GM18508 (cell line): ENCODE results near the gene FUZ.

Experiments
- ATAC-seq: cut with Tn5 transposase; IDR thresholded peaks from one replicate; pipeline ENCODE4 v1.9.1; 2021; ENCODE audit warnings: moderate number of reproducible peaks; ENCODE audit not compliant: insufficient read depth, unreplicated experiment

The FUZ gene

GRCh38 chr19:49788857-49789256 is 24.2 kb downstream of the FUZ start:
- ATAC-seq, result no peak

- ATAC-seq, result no peak
These were observed 25.3 kb downstream of the FUZ start for GRCh38 chr19:49787746-49788145.

DNA sequence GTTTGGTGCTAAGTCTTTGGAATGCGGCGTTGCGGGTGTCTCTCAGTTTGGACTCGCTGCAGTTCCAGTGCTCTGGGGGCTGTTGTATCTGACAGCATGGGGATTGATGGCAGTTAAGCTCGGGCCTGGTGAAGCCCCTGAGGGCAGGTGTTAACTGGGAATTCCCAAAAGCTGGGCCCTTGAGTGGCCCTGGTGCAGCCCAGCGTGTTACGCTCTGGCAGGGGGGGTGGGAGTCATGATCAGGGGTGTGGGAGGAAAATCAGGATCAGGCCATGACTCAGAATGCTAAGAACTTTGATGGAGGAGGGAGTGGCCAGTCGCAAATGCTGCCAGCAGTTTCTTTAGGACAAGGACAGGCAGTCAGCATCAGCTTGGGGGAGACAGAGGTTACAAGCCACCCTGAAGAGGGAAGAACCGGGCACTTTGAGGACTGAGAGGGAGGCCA is 26.7 kb downstream of the FUZ start:
- no peak for ATAC-seq

GRCh38 chr19:49782515-49782914 is 30.6 kb downstream of the FUZ start:
- no peak for ATAC-seq

DNA sequence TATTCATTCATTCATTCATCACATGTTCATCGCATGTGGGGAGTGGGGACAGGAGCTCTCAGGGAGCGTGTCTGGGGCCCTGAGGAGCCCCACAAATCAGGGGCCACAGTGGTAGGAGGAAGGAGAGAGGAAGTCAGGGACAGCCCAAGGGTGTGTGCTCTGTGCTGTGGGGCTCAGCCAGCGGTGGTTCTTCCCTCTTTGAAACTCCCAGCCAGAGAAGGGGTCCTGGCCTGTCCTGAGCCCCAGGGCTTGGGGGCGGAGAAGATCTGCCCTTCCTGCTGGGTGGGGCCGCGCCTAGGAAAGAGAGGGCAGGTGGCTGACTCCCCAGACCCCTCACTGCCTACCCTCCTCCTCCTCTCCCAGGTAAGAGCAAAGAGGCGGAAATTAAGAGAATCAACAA is 31.7 kb downstream of the FUZ start:
- no peak for ATAC-seq

- ATAC-seq, result no peak
These were observed 32.2 kb downstream of the FUZ start for GRCh38 chr19:49780861-49781260.

DNA sequence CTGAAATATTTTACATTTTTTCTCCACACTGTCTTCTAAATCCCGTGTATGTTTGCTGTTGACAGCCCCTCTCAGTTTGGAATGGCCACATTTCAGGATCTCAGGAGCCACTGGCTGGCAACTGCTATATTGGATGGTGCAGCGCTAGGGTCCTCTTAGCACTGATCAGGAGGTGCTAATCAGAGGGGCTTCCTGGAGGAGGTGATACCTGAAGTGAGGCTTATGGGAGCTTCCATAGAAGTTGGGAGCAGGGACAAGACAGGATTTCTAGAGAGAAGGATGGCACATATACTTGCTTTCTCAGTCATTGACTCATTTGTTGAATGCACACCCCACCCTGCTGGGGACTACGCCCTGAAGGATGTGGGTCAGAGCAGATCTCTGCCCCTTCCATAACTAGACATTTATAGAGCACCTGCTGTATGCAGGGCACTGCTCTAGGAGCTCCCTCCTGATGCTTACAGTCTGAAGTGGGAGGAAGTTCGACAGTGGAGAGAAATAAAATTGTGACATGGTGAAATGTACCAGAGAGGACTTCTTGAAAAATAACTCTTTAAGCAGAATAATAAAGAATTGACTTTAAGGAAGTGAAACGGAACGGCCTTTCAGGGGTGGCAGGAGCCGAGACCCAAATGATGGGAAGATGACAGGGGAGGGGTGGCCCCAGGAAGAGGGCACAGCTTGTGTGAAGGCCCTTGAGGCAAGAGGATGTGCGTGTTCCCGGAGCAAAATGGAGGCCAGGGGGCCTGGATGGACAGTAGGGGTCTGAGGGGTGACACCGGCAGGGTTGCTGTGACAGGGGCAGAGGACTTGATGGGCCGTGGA is 33.1 kb downstream of the FUZ start:
- ATAC-seq, result no peak

DNA sequence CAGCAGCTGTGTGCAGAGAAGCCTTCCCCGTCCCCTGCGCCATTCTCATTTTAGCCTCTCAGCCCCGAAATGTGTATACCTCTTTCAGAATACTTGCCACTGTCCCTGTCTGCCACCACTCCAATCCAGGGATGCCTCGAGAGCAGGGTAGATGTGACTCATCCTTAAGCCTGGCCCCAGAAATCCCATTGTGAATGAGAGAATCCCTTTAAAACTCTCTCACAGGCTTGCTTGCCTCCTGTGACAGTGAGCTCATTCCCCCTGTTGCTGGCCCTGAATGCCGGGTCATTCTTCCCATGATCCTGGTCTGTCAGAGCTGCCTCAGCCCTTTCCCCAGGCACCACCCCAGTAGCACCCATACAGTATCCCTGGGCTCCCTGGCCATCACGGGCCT is 36.7 kb downstream of the FUZ start:
- ATAC-seq, result no peak

GRCh38 chr19:49775742-49776370 is 37.2 kb downstream of the FUZ start:
- ATAC-seq, result no peak

DNA sequence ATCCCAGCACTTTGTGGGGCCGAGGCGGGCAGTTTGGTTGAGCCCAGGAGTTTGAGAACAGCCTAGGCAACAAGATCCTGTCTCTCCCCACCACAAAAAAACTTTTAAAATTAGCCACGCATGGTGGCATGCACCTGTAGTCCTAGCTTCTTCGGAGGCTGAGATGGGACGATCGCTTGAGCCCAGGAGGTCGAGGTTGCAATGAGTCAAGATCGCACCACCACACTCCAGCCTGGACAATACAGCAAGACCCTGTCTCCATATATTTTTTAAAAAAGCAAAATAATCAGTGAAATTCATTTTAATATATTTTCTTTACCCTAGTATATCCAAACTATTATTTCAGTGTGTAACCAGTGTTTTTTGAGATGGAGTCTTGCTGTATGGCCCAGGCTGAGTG is 38.1 kb downstream of the FUZ start:
- no peak for ATAC-seq

DNA sequence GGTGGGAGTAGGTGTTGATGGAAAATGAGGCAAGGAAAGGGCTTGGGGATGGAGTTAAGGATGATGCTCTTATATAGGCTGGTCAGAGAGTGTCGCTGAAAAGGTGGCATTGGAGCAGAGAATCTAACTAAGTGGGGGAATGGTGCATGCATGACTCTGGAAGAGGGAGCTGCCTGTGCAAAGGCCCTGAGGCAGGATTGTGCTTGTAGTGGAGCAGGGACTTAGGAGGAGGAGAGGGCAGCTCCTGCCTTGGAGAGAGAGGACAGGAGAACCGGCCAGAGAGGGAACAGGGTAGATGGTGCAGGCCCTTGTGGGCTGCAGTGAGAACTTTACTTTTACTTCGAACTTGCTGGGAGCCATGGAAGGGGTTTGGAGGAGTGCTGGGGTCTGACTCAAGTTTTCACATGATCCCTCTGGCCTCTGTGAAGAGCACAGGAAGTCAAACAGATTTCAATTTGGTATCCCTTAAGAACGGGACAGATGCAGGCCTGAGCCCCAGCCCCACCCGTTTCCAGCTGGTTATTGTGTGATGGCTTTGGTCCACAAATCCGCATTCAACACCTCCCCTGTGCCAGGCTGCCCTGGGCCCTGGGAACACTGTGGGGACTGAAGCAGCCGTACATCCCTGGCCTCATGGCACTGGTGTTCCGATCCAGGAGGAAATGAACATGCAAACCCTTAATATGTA is 39.3 kb downstream of the FUZ start:
- no peak for ATAC-seq

DNA sequence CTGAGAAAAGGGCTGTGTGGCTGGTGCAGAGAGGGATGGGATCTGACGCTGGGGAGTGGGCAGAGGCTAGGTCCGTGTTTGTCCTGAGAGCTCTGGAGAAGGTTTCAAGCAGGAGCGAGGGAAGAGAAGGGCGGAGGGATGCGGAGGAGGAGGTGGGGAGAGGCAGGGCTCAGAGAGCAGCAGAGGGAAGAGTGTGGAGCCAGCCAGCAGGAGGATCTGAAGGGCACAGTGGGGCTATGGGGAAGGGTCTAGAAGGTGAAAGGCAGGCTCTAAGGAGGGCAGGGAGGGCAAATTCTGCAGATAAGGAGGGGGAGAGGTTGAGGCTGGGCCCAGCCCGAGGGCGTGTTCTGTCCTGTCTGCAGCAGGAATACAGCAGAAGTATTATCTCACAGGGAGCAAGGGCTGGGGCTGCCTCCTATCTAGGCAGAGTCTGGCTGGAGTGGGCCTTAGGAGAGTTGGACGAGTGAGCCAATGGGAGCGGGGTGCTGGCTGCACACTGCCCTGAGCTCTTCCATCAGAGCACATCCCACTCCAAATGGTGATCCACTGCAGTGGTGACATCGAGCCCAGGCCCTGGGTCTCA is 40.2 kb downstream of the FUZ start:
- no peak for ATAC-seq

DNA sequence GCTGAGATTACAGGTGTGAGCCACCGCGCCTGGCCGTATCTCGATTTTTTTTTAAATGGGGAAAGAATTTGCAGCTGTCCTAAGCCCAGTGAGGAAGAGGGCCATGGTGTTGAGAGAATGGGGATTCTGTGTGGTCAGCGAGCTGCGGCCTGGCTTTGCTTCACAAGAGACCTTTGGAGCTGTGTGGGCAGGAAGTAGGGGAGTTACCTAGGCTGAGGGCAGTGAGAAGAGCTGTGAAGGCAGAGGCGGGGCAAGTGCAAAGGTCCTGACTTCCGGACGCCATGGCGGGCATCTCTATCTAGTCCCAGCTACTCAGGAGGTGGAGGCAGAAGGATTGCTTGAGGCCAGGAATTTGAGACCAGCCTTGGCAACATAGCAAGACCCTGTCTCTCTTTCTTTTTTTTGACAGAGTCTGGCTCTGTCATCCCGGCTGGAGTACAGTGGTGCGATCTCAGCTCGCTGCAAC is 41.4 kb downstream of the FUZ start:
- ATAC-seq, result no peak

GRCh38 chr19:49770529-49770928 is 42.6 kb downstream of the FUZ start:
- no peak for ATAC-seq

DNA sequence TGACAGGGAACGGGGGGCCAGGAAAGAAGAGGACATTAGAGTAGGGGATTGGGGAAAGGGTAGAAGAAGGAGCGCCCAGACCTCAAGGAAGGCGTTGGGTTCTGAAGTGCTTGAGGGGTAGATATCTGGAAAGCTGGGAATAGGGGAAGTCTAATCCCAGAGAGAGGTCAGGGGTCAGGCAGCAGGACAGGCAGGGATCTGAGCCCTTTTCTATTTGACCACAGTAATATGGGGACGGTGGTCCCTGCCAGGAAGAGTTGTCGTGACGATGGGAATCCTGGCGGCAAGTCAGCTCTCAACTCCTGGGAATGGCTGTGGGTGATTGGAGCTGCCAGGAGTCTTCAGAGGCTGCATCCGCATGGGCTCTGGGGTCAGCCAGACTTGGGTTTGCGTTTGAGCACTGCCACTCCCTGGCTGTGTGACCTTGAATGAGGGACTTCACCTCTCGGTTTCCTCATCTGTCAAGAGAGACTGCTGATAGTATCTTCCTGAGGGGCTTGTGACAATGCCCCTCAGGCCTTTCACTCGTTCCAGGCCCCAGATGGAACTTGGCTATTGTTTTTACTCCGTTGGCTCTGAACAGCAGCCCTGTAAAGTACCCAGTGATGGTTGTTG is 45.0 kb downstream of the FUZ start:
- ATAC-seq, result no peak

DNA sequence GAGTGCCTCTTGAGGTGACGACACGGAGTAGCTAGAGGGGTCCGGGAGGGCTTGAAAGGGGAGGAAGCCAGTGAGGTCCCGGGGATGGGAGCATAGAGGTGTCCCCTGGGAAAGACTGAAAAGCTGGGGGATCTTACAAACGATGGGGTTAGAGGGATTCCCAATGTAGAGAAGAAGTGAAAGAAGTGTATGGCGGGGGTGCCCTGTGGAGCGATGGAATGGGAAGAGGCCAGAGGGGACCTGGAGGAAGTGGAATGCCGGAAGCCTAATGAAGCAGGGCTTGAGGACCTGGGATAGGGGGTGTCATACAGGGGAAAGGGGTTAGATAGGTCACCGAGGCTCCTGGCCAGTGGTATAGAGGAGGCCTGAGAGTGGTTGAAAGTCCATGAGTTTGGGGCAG is 45.7 kb downstream of the FUZ start:
- no peak for ATAC-seq

DNA sequence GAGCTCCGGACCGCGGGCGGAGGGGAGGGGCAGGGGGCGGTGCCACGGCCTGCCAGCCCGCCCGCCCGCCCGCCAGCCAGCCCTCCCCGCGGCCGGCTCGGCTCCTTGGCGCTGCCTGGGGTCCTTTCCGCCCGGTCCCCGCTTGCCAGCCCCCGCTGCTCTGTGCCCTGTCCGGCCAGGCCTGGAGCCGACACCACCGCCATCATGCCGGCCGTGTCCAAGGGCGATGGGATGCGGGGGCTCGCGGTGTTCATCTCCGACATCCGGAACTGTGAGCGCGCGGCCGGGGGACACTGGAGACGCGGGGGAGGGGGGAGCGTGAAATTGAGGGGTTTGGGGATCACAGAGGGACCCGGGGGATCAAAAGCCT is 46.2 kb downstream of the FUZ start, which contains the start of gene AP2A1:
AP2A1 (plus strand) TSS at position 72 of the 370 bp plus-strand sequence; CDS start at position 205, 133 bp downstream.
- ATAC-seq, result no peak

DNA sequence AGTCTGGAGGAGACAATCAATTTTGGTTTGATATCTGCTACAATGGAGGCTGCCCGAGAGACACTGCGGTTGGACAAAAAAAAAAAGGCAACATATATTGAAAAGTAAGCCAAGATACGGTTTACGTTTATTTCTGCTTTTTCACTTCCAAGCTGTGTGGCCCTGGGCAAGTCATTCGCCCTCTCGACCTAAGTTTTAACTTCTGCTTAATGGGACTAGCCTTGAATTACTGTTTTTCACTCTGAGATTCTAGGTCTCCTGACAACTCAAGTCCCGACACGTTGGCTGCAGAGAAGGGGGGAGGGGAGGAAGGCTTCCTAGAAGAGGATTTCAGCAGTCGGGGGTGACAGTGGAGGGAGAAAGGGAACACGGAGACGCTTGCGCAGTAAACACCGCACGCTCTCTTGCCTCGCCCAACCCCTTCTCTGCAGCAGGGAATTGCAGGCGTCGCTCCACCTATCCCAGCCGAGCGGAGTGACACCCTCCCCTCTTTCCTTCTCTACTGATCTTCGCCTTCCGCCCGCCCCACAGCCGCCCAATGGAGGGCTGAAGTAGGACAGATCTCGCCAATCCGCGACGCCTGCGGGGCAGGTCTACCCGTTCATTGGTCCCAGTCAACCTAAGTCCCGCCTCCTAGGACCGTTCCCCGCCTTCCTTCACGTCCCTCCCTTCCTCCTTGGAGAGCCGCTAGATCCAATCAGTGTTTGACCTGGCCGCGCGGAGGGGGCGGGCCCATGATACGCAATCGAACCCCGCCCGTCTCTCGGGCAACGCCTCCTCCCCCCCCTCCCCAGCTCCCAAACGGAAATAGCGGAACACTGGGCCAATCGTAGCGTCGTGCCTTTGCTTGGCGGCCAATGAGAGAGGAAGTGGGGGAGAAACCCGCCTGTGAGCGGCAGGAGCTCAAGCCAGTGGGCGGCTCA is 46.8 kb downstream of the FUZ start:
- peak; percentile 92 for ATAC-seq

- no peak for ATAC-seq
These were observed 48.8 kb downstream of the FUZ start for GRCh38 chr19:49764341-49764740.
